ENCODE results near the gene PPP1R14C.

DNA sequence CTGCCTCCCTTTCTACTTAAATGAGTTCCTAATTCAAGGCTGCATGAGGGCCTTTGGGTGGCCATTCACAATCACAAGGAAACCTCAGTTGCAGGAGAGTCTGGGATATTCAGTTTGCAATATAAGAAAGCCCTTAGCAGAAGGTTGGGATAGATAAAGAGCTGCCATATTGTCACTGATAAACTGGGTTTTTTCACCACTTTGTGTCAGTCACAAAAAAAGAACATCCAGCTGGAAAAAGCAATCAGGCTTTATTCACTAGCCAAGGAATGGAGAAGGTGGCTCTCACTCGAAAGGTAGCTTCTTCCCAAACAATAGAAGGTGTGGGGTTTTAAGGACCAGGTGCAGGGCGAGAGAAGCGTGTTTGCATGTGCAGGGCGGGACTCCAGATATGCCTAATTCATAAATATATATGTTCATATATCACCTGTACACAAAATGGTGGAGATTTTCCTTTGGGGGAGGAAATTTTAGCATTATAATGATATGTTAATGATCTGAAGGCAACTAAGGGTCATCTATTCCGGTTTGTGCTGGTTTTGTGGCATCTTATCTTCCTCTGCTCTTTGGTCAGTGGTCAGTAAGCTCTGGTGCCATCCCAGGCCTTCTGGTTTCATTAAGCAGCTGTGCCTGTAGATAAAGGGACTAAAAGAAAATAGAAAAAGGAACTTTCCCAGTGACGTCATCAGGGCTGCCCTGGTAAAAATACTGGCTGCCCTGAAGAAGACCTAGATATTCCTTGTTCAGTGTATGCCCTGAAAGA is 128.8 kb downstream of the PPP1R14C start:
- TF ChIP-seq POLR2AphosphoS5 (IDR thresholded peaks at IDR 0.05; ENCODE audit: low read depth, low read length) (no peak), TAF1 (IDR thresholded peaks at IDR 0.05; ENCODE audit: borderline replicate concordance, insufficient read depth, low read length) (no peak), FOXP2 (optimal IDR thresholded peaks at IDR 0.05; ENCODE audit: borderline replicate concordance, extremely low read depth, extremely low read length, insufficient read depth) (no peak)
- TF ChIP-seq, protein P1, sequence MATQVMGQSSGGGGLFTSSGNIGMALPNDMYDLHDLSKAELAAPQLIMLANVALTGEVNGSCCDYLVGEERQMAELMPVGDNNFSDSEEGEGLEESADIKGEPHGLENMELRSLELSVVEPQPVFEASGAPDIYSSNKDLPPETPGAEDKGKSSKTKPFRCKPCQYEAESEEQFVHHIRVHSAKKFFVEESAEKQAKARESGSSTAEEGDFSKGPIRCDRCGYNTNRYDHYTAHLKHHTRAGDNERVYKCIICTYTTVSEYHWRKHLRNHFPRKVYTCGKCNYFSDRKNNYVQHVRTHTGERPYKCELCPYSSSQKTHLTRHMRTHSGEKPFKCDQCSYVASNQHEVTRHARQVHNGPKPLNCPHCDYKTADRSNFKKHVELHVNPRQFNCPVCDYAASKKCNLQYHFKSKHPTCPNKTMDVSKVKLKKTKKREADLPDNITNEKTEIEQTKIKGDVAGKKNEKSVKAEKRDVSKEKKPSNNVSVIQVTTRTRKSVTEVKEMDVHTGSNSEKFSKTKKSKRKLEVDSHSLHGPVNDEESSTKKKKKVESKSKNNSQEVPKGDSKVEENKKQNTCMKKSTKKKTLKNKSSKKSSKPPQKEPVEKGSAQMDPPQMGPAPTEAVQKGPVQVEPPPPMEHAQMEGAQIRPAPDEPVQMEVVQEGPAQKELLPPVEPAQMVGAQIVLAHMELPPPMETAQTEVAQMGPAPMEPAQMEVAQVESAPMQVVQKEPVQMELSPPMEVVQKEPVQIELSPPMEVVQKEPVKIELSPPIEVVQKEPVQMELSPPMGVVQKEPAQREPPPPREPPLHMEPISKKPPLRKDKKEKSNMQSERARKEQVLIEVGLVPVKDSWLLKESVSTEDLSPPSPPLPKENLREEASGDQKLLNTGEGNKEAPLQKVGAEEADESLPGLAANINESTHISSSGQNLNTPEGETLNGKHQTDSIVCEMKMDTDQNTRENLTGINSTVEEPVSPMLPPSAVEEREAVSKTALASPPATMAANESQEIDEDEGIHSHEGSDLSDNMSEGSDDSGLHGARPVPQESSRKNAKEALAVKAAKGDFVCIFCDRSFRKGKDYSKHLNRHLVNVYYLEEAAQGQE (IDR thresholded peaks at IDR 0.05; ENCODE audit: insufficient read depth in 1 of 2, low read depth in 2 of 2, low read length in 2 of 2): no peak
